DOHH2 (cell line): ENCODE measurements around the gene RPS10.

Experiments
- H3F3A ChIP-seq: fragments of 200-600 bp; sonication (generic), shearing (Covaris generic); 2 replicates; pipeline ENCODE4 v1.6.0; 2016; ENCODE audit warnings: antibody characterized with exemption, mild to moderate bottlenecking; ENCODE audit not compliant: control insufficient read depth, insufficient read depth
- H3K27ac ChIP-seq: fragments of 200-600 bp; sonication (generic); 2 replicates; pipeline ENCODE4 v1.5.1; 2014; ENCODE audit warnings: low read depth, mild to moderate bottlenecking, low read length, moderate library complexity
- H3K27me3 ChIP-seq: fragments of 200-600 bp; sonication (generic); 2 replicates; pipeline ENCODE4 v1.6.1; 2014; ENCODE audit warnings: mild to moderate bottlenecking, low read length, mixed read lengths; ENCODE audit not compliant: control insufficient read depth
- H3K36me3 ChIP-seq: fragments of 200-600 bp; sonication (generic); 2 replicates; pipeline ENCODE4 v1.6.1; 2014; ENCODE audit warnings: mild to moderate bottlenecking, low read length, moderate library complexity, mixed read lengths; ENCODE audit not compliant: control insufficient read depth
- H3K4me1 ChIP-seq: fragments of 200-600 bp; sonication (generic); 2 replicates; pipeline ENCODE4 v1.6.1; 2014; ENCODE audit warnings: mild to moderate bottlenecking, low read length, mixed read lengths; ENCODE audit not compliant: control insufficient read depth
- H3K4me2 ChIP-seq: fragments of 200-600 bp; sonication (generic); 2 replicates; pipeline ENCODE4 v1.6.0; 2014; ENCODE audit warnings: mild to moderate bottlenecking, low read length, moderate library complexity
- H3K4me3 ChIP-seq: fragments of 200-600 bp; sonication (generic); 2 replicates; pipeline ENCODE4 v1.5.1; 2014; ENCODE audit warnings: mild to moderate bottlenecking, low read length, mixed read lengths
- H3K79me2 ChIP-seq: fragments of 200-600 bp; sonication (generic); 2 replicates; pipeline ENCODE4 v1.6.1; 2014; ENCODE audit warnings: mild to moderate bottlenecking, low read length, mixed read lengths; ENCODE audit not compliant: control insufficient read depth
- H3K9me2 ChIP-seq: fragments of 200-600 bp; sonication (generic); replicated peaks from 2 replicates; pipeline ENCODE4 v1.6.1; 2014; ENCODE audit warnings: mild to moderate bottlenecking, low read length, mixed read lengths; ENCODE audit not compliant: control insufficient read depth
- H3K9me3 ChIP-seq: fragments of 200-600 bp; sonication (generic); 2 replicates; pipeline ENCODE4 v1.6.1; 2014; ENCODE audit warnings: antibody characterized with exemption, low read length, mixed read lengths; ENCODE audit not compliant: control insufficient read depth, insufficient read depth
- H4K20me1 ChIP-seq: fragments of 200-600 bp; sonication (generic); 2 replicates; pipeline ENCODE4 v1.6.0; 2014; ENCODE audit warnings: low read depth, mild to moderate bottlenecking, antibody characterized with exemption, low read length, moderate library complexity; ENCODE audit not compliant: control insufficient read depth, insufficient read depth
- CTCF ChIP-seq: fragments of 200-600 bp; sonication (generic); IDR thresholded peaks from one replicate; pipeline ENCODE4 v1.5.1; 2014; ENCODE audit warnings: antibody characterized with exemption, mild to moderate bottlenecking, low read depth, low read length; ENCODE audit not compliant: poor library complexity, severe bottlenecking
- EZH2phosphoT487 ChIP-seq: fragments of 200-600 bp; sonication (generic); IDR thresholded peaks from 2 replicates; pipeline ENCODE4 v1.6.1; 2017; ENCODE audit warnings: borderline replicate concordance, mild to moderate bottlenecking, antibody characterized with exemption, low read length, moderate library complexity, mixed read lengths

The RPS10 gene

GRCh38 chr6:34396518-34396917 is 29.4 kb downstream of the RPS10 start:
- H3K36me3 ChIP-seq, result peaks cover 6% of the 10 kb centered on the region
- H3K27ac ChIP-seq, result no peak overlapping the region
- no peaks in the 10 kb centered on the region for H4K20me1 ChIP-seq
- H3K9me3 ChIP-seq, result no peaks in the 10 kb centered on the region
- no peak overlapping the region for H3K4me3 ChIP-seq
- H3K9me2 ChIP-seq, result no peaks in the 10 kb centered on the region
- TF ChIP-seq CTCF, result no peak
- TF ChIP-seq EZH2phosphoT487, result no peak
- H3K4me2 ChIP-seq, result no peak overlapping the region
- H3F3A ChIP-seq, result 0 out of 2 replicates have a peak, but pooled peaks cover 3% of the 10 kb centered on the region
- H3K79me2 ChIP-seq, result peaks cover 14% of the 10 kb centered on the region
- peaks cover 10% of the 10 kb centered on the region for H3K4me1 ChIP-seq
- no peaks in the 10 kb centered on the region for H3K27me3 ChIP-seq

- H3K9me2 ChIP-seq, result no peaks in the 10 kb centered on the region
- no peak overlapping the region for H3K27ac ChIP-seq
- 0 out of 2 replicates have a peak, but pooled peaks cover under 1% of the 10 kb centered on the region for H4K20me1 ChIP-seq
- TF ChIP-seq EZH2phosphoT487, result no peak
- H3K79me2 ChIP-seq, result peaks cover 40% of the 10 kb centered on the region
- H3F3A ChIP-seq, result 0 out of 2 replicates have a peak, but pooled peaks cover 3% of the 10 kb centered on the region
- peaks cover 19% of the 10 kb centered on the region for H3K4me1 ChIP-seq
- peaks cover 10% of the 10 kb centered on the region for H3K36me3 ChIP-seq
- no peaks in the 10 kb centered on the region for H3K9me3 ChIP-seq
- H3K27me3 ChIP-seq, result no peaks in the 10 kb centered on the region
- H3K4me3 ChIP-seq, result peak overlapping the region; percentile 80
- peak overlapping the region; percentile 63 for H3K4me2 ChIP-seq
Measured at GRCh38 chr6:34393966-34394305, 31.9 kb downstream of the RPS10 start.

GRCh38 chr6:34393191-34393965 is 32.5 kb downstream of the RPS10 start:
- no peaks in the 10 kb centered on the region for H3K9me2 ChIP-seq
- H3K27me3 ChIP-seq, result no peaks in the 10 kb centered on the region
- H3K4me3 ChIP-seq, result peak overlapping the region; percentile 80
- H3K27ac ChIP-seq, result peak overlapping the region; percentile 46
- H3K4me1 ChIP-seq, result peaks cover 19% of the 10 kb centered on the region
- H3K36me3 ChIP-seq, result peaks cover 10% of the 10 kb centered on the region
- TF ChIP-seq CTCF, result no peak
- TF ChIP-seq EZH2phosphoT487, result no peak
- 0 out of 2 replicates have a peak, but pooled peaks cover 3% of the 10 kb centered on the region for H3F3A ChIP-seq
- peaks cover 45% of the 10 kb centered on the region for H3K79me2 ChIP-seq
- H4K20me1 ChIP-seq, result 0 out of 2 replicates have a peak, but pooled peaks cover 5% of the 10 kb centered on the region
- no peaks in the 10 kb centered on the region for H3K9me3 ChIP-seq
- peak overlapping the region; percentile 63 for H3K4me2 ChIP-seq

GRCh38 chr6:34392497-34393190 is 33.2 kb downstream of the RPS10 start, which contains the start of gene NUDT3:
Gene NUDT3, minus strand, starts transcription at chr6:34392669. Its CDS starts 307 bp downstream, at chr6:34392362.
- peak within 1 kb of the TSS; percentile 66 for H3K27ac ChIP-seq
- peaks cover 53% of the 10 kb centered on the region for H3K79me2 ChIP-seq
- 0 out of 2 replicates have a peak, but pooled peaks cover 5% of the 10 kb centered on the region for H4K20me1 ChIP-seq
- peaks cover 19% of the 10 kb centered on the region for H3K4me1 ChIP-seq
- H3K9me2 ChIP-seq, result no peaks in the 10 kb centered on the region
- no peaks in the 10 kb centered on the region for H3K9me3 ChIP-seq
- H3K27me3 ChIP-seq, result no peaks in the 10 kb centered on the region
- H3K4me3 ChIP-seq, result peak within 1 kb of the TSS; percentile 80
- no peak for TF ChIP-seq EZH2phosphoT487
- peak; percentile 82 for TF ChIP-seq CTCF
- peaks cover 10% of the 10 kb centered on the region for H3K36me3 ChIP-seq
- H3F3A ChIP-seq, result 0 out of 2 replicates have a peak, but pooled peaks cover 3% of the 10 kb centered on the region
- peak within 1 kb of the TSS; percentile 74 for H3K4me2 ChIP-seq
